ENCODE data around the gene KAT5.

DNA sequence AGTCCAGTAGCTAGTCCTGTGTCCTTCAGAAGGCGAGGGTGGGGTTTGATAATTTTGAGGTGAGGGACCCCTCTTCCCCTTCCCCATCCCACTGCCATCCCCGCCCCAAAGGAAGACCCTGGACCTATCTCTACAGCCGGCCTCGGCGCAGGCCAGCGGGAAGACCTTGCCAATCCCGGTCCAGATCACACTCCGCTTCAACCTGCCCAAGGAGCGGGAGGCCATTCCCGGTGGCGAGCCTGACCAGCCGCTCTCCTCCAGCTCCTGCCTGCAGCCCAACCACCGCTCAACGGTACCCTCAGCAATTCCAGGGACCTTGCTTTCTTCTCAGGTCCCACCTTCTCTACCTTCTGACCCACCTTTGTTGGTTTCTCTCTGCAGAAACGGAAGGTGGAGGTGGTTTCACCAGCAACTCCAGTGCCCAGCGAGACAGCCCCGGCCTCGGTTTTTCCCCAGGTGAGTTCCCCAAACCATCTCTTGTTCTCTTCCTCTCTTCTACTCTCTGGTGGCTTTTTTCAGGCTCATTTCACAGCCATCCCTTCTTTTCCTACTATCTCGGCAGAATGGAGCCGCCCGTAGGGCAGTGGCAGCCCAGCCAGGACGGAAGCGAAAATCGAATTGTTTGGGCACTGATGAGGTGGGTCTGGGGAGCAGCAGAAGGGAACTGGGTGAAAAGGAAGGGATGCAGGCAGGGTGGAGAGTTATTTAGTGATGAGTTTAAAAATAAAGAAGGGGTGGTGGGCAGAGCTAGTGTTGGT is 1.3 kb downstream of the KAT5 start:
- TF ChIP-seq, protein P1, sequence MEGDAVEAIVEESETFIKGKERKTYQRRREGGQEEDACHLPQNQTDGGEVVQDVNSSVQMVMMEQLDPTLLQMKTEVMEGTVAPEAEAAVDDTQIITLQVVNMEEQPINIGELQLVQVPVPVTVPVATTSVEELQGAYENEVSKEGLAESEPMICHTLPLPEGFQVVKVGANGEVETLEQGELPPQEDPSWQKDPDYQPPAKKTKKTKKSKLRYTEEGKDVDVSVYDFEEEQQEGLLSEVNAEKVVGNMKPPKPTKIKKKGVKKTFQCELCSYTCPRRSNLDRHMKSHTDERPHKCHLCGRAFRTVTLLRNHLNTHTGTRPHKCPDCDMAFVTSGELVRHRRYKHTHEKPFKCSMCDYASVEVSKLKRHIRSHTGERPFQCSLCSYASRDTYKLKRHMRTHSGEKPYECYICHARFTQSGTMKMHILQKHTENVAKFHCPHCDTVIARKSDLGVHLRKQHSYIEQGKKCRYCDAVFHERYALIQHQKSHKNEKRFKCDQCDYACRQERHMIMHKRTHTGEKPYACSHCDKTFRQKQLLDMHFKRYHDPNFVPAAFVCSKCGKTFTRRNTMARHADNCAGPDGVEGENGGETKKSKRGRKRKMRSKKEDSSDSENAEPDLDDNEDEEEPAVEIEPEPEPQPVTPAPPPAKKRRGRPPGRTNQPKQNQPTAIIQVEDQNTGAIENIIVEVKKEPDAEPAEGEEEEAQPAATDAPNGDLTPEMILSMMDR (IDR thresholded peaks at IDR 0.05; ENCODE audit: insufficient read depth, low read length, poor library complexity, severe bottlenecking) = no peak
- no peak for TF ChIP-seq EZH2phosphoT487 (conservative IDR thresholded peaks at IDR 0.05; ENCODE audit: low read length)

All from SU-DHL-6 (cell line).